ENCODE results near the gene MMP23B.
A peak's percentile ranks its signal among the peaks of the same experiment; 100 is the strongest.
"Not testable (repeated sequence)": the region's sequence is repeated elsewhere in the genome, so short reads cannot be mapped to it uniquely, and the experiment has no call there.

The MMP23B gene

DNA sequence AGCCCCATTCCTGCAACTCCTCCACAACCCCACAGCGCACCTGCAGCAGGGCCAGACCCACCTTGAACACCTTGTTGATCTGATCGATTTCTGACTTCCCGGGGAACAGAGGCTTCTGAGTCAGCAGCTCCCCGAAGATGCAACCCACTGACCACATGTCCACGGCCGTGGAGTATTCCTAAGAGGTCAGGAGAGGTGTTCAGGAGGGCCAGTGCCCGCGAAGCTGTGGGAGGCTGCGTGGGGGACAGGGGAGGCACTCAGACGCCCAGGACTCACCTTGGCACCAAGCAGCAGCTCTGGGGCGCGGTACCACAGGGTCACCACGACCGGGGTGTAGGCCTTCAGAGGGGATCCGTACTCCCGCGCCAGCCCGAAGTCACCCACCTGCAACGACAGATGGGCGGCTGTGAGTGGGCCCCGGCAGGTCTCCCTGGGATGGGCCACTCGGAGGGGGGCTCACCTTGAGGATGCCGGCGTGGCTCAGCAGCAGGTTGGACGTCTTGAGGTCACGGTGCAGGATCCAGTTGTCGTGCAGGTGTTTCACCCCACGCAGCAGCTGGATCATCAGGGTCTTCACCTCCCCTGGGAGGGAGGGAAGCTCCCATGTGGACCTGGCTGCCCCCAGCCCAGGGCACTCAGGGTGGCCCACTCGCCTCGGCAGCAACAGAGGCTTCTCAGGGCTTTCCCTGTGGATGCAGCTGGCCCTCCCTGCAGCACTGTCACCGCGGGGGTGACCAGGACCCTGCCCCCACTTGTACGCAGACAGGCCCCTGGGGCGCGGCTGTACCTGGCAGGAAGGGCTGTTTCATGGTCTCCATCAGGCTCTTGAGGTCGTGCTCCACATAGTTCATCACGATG is 4.9 kb downstream of the MMP23B start:
- DNase-seq: not testable (repeated sequence)

DNA sequence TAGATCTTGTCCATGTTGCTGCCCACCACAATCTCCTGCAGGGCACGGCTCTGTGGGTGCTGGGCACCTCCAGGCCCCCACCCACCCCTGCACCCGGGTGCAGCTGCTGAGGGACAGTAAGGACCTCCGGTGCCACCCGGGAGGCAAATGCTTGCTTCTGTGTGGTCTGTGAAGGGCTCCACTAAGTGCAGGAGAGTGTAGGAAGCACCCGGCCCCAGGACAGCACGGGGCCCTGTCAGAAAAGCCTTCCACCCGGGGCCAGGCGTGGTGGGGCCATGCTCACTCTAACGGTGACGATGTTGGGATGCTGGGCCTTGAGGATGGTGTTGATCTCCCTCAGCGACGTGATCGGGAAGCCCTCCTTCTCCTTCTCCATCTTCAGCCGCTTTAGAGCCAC is 5.5 kb downstream of the MMP23B start:
- not testable (repeated sequence) for DNase-seq

DNA sequence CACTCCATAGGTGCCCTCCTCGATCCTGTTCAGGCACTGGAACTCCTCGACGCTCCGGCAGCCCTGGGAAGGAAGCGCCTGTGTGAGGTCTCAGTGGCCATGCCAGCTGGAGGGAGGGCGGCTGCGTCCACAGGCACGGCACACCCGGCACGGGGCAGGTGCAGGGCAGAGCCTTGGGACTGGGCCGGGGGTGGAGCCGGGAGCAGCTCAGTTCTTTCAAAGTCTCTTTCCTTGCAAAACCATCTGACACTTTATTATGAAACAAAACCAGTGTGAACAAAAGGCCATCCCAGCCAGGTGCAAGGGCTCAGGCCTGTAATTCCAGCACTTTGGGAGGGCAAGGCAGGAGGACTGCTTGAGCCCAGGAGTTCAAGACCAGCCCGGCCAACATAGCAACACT is 6.6 kb downstream of the MMP23B start:
- not testable (repeated sequence) for DNase-seq

DNA sequence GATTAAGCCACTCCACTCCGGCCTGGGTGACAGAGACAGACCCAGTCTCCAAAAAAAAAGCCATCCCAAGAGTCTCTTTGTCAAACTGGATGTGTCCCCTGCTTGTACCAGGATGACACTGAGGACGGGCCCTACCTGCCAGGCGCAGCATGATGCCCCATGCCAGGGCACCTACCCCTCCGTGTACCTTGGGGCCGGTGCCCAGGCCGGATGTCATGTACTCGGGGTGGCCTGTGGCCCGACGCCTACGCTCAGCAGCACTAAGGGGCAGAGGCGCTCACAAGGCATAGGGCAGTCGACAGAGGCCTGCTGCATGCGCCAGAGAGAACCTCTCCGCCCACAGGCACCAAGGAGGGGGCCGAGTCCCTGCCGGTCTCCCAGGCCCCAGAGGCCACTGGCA is 7.4 kb downstream of the MMP23B start:
- not testable (repeated sequence) for DNase-seq

DNA sequence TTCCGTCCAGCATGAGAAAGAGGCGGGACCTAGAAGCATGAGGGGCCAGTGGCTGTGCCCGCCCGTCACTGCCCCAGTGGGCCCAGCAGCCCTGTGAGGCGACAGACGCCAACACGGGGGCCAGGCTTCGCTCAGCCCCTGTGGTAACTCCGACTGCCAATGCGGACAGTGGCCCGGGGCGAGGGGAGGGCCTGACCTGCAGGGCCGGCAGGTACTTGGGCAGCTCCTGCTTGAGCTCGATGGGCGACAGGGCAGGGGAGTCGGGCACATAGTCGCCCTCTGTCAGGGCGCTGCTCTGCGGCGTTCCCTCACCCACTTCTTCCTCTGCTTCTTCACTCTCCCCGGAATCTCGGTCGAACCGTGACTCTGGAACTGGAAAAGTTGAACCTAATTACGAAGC is 8.1 kb downstream of the MMP23B start:
- DNase-seq: not testable (repeated sequence)

DNA sequence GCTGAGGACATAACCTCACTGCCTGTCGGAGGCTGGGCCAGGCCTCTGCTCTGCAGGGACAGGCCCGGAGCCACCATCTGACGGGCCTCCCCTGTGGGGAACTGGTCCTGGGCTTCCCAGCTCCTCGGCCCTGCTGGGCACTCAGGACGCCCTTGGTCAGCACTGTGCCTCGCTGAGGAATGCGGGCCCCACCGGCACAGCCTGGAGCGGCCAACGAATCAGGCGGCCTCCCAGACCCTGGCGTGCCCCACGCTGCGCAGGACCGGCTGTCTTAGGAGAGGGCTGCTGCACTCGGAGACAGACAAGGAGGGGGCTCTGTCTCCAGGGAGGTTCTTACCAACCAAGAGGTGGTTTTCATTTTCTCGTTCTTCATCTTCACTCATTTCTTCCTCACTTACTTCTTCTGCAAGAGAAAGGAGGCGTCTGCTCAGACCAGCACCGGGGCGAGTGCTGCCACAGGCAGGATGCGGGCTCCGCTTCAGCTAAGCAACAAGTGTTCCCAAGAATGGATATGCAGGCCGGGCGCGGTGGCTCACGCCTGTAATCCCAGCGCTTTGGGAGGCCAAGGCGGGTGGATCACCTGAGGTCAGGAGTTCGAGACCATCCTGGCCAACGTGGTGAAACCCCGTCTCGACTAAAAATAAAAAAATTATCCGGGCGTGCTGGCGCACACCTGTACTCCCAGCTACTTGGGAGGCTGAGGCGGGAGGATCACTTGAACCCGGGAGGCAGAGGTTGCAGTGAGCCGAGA is 8.9 kb downstream of the MMP23B start:
- not testable (repeated sequence) for DNase-seq

DNA sequence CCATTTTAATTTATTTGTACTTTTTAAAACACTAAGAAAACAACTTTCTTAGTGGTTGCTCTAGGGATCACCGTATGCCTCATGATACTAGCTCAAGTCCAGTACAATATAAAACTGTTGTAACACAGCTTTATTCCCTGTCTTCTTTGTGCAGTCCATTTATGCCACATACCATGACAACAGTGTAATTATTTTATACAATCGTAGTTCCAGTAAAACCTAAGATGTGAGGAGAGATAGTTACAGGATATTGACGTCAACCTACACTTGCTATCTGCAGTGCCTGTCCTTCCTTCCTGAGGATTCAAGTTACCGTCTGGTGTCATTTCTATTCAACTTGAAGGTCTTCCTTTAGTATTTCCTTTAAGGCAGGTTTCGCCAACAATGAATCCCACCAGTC is 14.4 kb downstream of the MMP23B start:
- DNase-seq: not testable (repeated sequence)

DNA sequence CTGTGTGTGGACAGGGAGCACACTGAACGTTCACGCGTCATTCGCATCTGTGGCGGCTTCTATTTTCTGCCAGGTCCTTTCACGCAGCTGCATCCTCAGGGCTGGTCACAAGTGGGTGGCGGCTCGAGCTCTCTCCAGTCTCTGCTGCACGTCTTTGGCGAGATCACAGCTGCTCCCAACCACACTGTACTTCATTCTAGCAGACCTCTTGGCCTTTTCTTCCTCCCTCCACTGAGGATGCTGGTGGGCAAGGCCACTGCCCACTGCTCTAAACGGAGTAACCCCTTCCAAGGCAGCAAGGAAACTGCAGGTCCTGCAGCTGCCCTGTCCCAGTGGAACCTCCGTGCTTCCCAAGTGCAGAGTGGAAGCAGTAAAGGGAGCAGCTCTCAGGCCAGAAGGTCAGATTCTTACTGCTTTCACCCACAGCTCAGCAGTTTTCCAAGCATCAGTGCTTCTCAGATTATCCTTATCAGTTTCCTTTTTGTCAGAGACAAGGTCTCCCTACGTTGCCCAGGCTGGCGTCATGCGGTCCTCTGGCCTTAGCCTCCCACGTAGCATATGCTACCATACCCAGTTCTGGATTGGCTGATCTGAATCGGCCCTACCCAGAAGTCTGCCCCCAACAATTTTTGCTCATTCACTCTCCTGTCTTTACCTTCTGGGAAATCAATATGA is 15.7 kb downstream of the MMP23B start:
- not testable (repeated sequence) for DNase-seq

DNA sequence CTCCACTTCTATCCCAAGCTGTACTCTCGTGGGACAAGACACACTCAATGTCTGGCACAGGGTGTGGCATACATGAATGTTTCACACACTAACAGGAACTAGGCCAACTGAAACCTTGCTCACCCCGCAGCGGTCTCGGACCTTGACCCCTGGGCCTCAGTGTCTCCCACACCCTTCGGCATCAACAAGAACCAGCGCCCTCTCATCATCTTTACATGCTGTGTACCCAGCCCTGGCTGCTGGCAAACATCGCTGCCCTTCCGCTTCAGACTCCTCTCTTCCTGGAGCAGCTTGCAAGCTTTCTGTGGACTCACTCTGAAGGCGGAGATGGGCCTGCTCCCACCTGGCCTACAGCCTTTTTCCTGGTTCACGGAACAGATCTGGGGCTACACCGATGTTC is 16.3 kb downstream of the MMP23B start:
- DNase-seq: not testable (repeated sequence)

DNA sequence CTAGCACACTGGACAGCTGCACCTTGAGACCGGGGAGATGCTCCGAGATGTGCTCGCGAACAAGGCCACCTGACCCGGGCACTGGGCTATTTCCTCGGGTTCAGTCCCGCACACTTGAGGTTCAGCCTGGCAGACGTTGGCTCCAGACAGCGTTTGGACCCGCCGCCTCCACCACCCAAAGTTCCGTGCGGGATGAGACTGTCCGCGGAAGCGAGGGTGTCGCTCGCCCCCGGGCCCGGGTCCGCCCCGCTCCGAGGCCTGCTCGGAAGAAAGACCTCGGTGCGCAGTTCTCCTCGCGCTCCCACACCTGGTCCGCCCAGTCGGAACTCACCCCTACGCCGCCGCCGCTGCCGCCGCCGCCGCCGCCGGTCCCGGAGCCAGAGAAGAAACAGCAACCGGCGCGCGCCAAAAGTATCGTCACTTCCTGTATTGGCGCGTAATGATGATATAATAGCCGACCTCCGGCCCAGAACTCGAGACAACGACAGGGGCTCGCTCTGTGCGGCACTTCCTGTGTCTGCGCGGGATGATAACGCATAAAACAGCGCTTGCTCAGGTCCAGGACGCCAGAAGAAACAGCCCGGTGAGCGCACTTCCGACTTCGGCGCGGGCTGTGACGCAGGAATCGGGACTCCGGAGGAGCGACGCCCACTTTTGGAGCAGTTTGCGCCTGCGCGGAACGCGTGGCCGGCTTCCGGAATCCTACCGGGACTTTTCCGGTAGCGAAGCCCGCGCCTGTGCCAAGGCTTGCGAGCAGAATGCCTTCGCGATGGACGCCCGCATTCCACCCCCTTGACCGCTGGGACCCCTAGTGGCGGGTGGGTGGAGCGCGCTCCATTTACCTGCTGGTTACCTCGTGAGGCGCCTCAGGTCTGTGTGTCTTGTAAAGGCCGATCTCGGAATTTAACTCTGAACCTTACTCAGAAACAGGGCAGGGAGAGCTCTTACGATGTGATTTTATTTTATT is 26.9 kb downstream of the MMP23B start, which contains the start of gene CDK11B:
Gene CDK11B, minus strand, starts transcription at position 422 of the 967 bp plus-strand sequence. CDS start 1,519 bp downstream, outside the sequence.
- DNase-seq: peak; percentile 97

DNA sequence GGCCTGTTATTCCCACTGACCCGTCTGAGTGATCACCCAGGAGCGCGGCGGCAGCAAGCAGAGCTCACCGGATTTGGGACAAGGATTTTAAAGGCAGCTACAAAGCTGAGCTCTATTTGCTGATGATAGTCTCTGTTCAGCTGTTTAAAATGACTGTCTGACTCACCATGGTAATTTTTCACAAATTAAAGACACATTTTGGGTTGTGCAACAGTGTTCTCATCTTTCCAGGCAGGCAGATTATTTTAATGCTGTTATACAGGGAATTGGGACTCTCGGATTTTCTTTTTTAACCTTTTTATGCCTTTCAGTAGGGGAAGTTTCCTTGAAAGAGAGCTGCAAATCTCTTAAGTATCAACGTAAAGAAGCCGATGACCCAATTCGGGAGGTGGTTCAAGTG is 30.4 kb downstream of the MMP23B start:
- DNase-seq: not testable (repeated sequence)

DNA sequence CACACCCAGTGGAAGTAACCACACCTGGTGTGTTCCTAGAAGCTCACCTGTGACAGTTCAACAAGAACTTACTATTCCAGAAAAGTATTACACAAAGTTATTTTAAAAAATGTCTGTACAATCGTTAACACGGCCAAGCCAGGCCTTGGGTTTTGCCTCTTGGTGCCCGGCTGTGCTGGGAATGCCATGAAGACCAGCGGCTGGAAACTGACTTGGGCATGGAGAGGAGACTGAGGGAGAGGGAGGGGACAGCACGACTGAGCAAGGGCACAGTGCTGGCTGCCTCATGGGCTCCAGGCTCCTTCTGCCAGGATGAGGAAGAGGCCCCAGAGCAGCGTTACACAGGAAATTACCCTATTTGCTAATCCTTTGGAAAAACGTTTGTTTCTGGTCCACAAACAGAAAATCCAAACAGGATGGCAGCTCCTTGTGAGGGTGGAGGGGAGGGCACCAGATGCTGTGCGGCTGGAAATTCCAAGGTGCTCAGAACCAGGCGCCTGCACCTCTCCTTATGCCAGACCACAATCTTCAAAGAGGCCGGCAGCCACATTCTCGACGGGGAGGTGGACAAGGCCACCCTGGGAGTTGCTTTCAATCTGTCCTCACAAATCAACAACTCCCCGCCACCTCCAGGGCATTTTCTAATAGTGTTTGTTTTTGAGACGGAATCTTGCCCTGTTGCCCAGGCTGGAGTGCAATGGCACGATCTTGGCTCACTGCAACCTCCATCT is 31.0 kb downstream of the MMP23B start:
- DNase-seq: not testable (repeated sequence)

DNA sequence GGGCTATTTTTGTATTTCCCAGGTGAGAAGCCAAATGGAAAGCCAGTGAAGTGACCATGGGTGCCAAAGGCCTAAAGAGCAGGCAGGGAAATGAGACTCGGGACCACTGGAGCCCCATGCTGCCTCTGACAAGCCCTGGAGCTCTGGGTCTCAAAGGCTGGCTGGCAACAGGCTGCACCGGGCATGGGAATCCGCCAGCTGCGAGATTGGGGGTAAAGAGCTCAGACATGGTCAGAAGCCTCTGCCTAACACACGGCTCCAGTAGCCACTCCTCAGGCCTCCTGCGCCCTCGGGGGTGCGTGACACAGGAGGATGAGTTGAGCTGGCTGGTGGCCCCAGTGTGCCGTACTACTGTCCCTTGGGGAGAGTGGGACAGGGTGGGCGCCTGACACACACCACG is 32.3 kb downstream of the MMP23B start:
- DNase-seq: not testable (repeated sequence)

DNA sequence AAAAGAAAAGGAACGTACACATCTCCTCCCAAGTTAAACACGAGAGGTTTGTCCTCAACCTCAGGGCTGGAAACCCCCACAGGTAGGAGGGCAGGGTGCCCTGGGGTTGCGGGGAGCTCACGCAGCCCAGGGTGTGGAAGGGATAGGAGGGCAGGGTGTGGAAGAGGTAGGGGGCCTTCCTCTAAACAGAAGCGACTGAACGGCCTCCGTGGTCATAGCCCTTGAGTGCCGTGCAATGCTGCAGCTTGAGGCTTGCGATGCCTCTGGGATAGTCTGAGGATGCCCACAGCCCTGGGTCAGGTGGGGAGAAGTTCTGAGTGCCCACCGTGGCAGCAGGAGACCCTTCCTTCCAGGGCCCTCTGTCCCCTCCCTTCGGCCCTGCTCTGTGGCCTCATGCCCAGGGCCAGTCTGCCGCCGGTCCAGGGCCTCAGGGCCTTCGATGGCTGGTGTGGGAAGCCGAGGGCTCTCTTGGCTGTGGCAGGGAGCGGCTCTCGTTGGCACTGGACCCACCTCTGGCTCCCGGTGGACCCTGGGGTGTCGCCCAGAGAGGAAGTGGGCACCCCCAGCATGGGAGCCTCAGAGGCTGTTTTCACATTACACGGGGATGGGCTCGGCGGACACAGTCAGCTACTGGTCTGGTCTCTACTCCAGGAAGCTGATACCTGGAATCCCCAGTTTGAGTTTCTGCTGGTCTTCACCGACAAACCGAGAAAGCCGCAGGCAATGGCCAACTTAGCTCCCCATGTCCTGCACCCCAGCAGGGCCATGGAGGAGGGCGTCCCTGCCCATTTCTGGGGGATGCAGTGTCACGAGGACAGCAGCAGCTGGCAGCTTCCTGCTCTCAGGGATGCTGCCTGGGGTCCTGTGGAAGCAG is 33.2 kb downstream of the MMP23B start:
- DNase-seq: no peak

DNA sequence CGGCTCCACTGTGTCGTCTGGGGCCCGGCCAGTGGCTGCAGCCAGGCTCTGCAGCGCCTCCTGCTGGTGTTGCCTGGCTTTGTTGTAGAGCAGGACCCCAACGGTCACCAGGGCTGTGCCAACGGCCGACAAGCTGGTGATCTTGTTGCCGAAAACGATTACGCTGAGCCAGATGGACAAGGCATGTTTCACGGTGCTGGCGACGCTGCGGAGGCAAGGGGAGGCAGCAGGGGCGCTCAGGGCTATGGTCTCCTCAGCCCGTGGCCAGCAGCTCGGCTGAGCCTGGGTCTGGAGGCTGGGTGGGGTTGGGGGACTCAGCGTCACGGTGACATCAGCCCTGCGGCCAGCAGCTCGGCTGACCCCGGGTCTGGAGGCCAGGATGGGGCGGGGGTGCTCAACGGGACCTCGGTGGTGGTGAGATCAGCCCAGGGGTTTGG is 33.9 kb downstream of the MMP23B start:
- peak; percentile 18 for DNase-seq

DNA sequence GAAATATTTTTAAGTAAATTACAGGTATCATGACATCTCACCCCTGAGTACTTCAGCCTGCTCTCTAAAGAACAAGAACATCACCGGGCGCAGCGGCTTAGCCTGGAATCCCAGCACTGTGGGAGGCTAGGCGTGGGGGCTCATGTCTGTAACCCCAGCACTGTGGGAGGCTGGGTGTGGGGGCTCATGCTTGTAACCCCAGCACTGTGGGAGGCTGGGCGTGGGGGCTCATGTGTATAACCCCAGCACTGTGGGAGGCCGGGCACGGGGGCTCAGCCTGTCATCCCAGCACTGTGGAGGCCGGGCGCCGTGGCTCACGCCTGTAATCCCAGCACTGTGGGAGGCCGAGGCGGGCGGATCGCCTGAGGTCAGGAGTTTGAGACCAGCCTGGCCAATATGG is 34.6 kb downstream of the MMP23B start:
- no peak for DNase-seq

DNA sequence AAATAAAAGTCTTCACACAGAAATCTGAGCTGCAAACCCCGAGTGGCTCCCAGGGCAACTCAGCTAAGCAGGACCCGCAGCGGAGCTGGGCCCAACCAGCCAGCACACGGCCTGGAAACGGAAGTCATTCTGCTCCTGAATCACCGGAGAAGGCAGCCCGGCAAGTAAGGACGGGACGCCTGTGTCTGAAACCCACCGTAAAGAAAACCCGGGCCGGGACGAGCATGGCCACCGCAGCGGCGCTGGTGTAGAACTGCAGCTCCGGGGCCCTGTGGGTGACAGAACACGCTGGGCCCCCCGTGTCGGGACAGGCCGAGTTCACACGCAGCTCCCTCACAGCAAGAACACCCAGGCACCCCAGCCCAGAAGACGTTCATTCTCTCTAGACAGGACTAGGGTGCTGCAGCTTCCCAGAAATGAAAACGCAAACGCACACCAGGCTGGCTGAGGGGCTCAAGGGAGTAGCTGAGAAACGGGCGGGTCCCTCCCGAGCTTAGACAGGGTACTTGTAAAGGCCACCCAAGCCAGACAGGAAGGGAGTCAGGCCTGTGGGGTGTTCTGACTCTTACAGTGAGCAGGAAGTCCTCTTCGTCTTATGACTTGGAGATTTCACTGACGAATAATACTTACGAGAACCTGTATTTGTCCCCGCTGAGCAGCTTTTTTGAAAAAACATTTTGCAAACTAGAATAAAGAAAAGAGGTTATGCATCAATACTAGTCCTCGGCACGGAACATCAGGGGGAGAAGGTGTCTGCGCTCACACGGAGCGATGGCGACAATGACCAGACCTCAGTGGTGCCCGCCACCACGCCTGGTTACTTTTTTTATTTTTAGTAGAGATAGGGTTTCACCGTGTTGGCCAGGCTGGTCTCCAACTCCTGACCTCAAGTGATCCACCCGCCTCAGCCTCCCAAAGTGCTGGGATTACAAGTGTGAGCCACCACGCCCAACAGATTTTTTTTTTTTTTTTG is 37.8 kb downstream of the MMP23B start:
- DNase-seq: no peak

DNA sequence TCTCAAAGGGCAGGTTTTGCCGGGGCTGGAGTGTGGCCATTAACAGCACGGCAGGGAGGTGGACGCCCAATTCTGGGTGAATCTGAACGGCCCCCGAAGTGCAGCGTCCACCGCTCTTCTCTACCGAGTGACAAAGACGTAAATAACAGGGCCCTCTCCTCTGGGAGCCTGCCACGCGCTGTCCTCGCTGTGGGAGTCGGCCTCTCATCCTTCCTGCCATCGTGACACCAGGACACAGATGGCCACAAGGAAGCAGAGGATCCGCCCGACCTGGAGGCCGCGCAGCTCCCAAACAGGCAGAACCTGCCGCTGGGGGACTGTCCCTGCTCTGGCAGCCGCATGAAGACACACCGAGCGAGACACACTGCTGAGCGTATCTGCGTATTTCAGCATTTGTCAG is 38.9 kb downstream of the MMP23B start:
- DNase-seq: no peak

All from activated CD4-positive, alpha-beta T cell treated with anti-CD3 and anti-CD28 coated beads, Interleukin-2, amount 50 U/mL, for 16 hours (primary cell).